ENCODE measurements around the gene LRMDA.

The LRMDA gene

DNA sequence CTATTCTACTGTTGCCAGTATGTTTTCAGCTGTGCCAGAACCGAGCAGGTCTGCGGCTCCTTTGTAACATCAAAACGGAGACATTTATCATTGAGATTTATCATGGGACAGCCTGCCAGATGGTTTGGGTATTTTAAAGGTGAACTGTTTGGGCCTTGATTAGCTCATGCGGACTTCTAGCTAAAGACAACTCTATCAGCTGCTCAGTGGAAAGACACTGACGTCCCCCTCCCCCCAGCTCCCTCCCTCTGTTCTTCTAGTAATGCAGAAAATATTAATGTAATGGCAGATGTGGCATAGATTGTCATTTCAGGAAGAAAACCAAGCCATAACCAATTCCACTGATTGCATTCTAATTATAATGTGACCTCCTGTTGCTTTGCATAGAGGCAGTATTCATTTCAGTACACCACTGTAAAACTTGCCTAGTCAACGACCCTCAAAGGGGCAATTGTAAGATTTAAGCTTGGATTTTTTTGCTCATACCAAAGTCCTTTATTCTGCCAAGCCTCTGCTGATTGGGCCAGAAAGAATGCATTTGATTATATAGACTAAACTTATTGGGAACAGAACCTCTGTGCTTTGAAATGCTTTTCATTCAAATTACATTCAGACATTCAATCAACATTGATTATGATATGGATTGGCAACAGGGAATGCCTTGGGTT lies 966.8 kb downstream of the LRMDA start:
- no peak overlapping the region for H3K27ac ChIP-seq (ENCODE audit: low read depth, low read length)
- no peaks in the 10 kb centered on the region for H3K36me3 ChIP-seq (ENCODE audit: control insufficient read depth, insufficient read depth, low read length)
- no peaks in the 10 kb centered on the region for H3K27me3 ChIP-seq (ENCODE audit: control insufficient read depth, insufficient read depth, low read length)
- no peak overlapping the region for H3K9ac ChIP-seq (ENCODE audit: low read length)
- no peak overlapping the region for H3K4me3 ChIP-seq (ENCODE audit: low read depth, low read length)
- no peaks in the 10 kb centered on the region; the same call in 1 of the 2 replicates for H3K4me1 ChIP-seq (ENCODE audit: control insufficient read depth, insufficient read depth, low read length)
- 0 out of 2 replicates have a peak, but pooled peaks cover 2% of the 10 kb centered on the region for H3K9me3 ChIP-seq (ENCODE audit: control insufficient read depth, insufficient read depth, low read depth, low read length)

DNA sequence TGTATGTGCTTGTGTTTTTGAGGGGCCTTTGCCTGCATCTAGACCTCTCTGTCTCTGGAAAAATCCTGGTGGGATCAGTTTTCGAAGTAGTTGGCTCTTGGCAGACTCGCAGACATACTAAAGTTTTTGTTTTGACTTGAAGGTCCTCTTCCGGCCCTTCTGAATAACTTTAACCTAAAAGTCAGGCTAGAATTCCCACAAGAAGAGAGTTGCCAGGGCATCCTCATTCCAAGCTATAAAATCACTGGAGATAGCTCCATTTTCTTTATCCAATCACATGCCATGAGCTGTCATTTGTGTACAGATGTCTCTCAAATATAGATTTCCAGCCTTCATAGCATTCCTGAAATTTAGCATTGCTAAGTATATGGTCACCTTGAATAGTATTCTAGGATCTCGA lies 967.8 kb downstream of the LRMDA start:
- H3K36me3 ChIP-seq (ENCODE audit: control insufficient read depth, insufficient read depth, low read length), result no peaks in the 10 kb centered on the region
- no peak overlapping the region for H3K9ac ChIP-seq (ENCODE audit: low read length)
- H3K27me3 ChIP-seq (ENCODE audit: control insufficient read depth, insufficient read depth, low read length), result no peaks in the 10 kb centered on the region
- no peaks in the 10 kb centered on the region; the same call in 1 of the 2 replicates for H3K4me1 ChIP-seq (ENCODE audit: control insufficient read depth, insufficient read depth, low read length)
- no peak overlapping the region for H3K4me3 ChIP-seq (ENCODE audit: low read depth, low read length)
- 0 out of 2 replicates have a peak, but pooled peaks cover 2% of the 10 kb centered on the region for H3K9me3 ChIP-seq (ENCODE audit: control insufficient read depth, insufficient read depth, low read depth, low read length)
- no peak overlapping the region for H3K27ac ChIP-seq (ENCODE audit: low read depth, low read length)

DNA sequence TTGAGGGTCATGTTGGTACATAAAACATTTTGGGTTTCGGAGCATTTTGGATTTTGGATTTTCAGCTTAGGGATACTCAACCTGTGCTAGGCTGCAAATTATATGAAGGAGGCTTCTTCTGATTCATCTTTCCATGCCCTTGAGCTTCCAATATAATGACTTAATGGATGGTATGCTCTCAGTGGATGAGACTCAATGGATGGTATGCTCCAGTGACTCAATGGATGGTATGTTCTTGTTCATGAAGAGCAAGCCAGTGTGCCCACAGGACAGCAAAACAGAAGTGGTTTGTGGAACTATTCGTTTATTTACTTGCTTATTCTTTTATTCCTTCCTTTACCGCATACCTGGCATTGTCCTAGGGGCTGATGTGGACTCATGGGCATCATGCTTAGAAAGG lies 969.6 kb downstream of the LRMDA start:
- Histone ChIP-seq H3K9me3 (ENCODE audit: control insufficient read depth, insufficient read depth, low read depth, low read length) (peaks cover 10% of the 10 kb centered on the region; the same call in 1 of the 2 replicates), H3K4me3 (ENCODE audit: low read depth, low read length) (no peak overlapping the region), H3K4me1 (ENCODE audit: control insufficient read depth, insufficient read depth, low read length) (no peaks in the 10 kb centered on the region; the same call in 1 of the 2 replicates), H3K36me3 (ENCODE audit: control insufficient read depth, insufficient read depth, low read length) (no peaks in the 10 kb centered on the region), H3K27ac (ENCODE audit: low read depth, low read length) (no peak overlapping the region), H3K27me3 (ENCODE audit: control insufficient read depth, insufficient read depth, low read length) (no peaks in the 10 kb centered on the region), H3K9ac (ENCODE audit: low read length) (no peak overlapping the region)

DNA sequence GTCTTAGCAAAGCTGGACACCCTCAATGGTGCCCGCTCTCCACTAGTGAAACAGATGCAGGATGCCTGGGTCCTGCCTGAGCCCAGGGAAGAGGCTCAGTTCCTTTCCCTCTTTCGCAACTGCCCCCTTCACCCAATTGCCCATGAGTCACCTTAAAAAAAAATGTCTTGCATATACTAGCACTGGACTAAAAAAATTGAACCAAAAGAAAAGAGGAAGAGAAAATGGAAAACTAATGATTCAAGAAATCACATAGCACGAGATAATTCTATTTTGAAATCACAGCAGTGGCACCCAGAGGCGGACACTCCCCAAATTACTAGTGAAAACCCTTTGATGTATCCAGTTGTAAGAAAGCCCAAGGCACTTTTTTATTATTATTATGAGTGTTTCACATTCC lies 972.5 kb downstream of the LRMDA start:
- Histone ChIP-seq H3K9ac (ENCODE audit: low read length) (no peak overlapping the region), H3K9me3 (ENCODE audit: control insufficient read depth, insufficient read depth, low read depth, low read length) (peaks cover 10% of the 10 kb centered on the region; the same call in 1 of the 2 replicates), H3K4me3 (ENCODE audit: low read depth, low read length) (no peak overlapping the region), H3K27me3 (ENCODE audit: control insufficient read depth, insufficient read depth, low read length) (no peaks in the 10 kb centered on the region), H3K4me1 (ENCODE audit: control insufficient read depth, insufficient read depth, low read length) (no peaks in the 10 kb centered on the region), H3K27ac (ENCODE audit: low read depth, low read length) (no peak overlapping the region), H3K36me3 (ENCODE audit: control insufficient read depth, insufficient read depth, low read length) (no peaks in the 10 kb centered on the region)

DNA sequence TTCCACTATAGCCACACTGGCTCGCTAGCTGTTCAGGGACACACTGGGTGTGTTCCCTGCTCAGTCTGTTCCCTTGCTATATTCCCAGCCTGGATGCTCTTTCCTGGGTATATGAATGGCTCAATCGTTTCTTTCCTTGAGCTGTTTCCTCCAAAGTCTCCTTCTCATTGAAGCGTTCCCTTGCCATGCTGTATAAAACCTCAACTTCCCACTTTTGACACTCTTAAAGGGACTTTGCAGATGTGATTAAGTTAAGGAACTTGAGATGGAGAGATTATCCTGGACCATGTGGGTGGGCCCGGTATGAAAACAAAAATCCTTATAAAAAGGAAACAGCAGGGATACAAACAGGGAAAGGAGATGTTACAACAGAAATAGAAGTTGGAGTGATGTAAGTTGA lies 973.1 kb downstream of the LRMDA start:
- Histone ChIP-seq H3K9me3 (ENCODE audit: control insufficient read depth, insufficient read depth, low read depth, low read length) (peaks cover 10% of the 10 kb centered on the region; the same call in 1 of the 2 replicates), H3K36me3 (ENCODE audit: control insufficient read depth, insufficient read depth, low read length) (no peaks in the 10 kb centered on the region), H3K4me3 (ENCODE audit: low read depth, low read length) (no peak overlapping the region), H3K9ac (ENCODE audit: low read length) (no peak overlapping the region), H3K27ac (ENCODE audit: low read depth, low read length) (no peak overlapping the region), H3K27me3 (ENCODE audit: control insufficient read depth, insufficient read depth, low read length) (no peaks in the 10 kb centered on the region), H3K4me1 (ENCODE audit: control insufficient read depth, insufficient read depth, low read length) (no peaks in the 10 kb centered on the region)

DNA sequence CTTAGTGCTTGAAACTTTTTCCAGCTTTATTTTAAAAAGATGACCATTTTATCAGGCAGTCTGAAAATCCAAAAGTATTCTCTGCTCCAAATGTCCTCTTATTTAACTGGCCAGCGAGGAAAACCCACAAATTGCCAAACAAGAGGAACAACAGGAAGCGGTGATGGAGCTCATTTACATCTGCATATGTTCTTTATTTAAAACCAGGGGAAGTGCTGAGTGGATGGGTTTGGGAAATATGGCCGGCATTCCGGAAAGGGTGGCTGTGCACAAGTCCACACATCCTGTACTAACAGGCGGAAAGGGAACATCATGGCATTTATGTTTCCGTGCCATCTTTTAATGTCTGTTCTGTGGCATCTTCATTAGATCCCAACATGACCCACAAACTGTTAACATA lies 974.5 kb downstream of the LRMDA start:
- H3K4me1 ChIP-seq (ENCODE audit: control insufficient read depth, insufficient read depth, low read length), result no peaks in the 10 kb centered on the region
- H3K9me3 ChIP-seq (ENCODE audit: control insufficient read depth, insufficient read depth, low read depth, low read length), result peaks cover 8% of the 10 kb centered on the region; the same call in 1 of the 2 replicates
- H3K9ac ChIP-seq (ENCODE audit: low read length), result no peak overlapping the region
- H3K27ac ChIP-seq (ENCODE audit: low read depth, low read length), result no peak overlapping the region
- no peaks in the 10 kb centered on the region for H3K36me3 ChIP-seq (ENCODE audit: control insufficient read depth, insufficient read depth, low read length)
- no peaks in the 10 kb centered on the region for H3K27me3 ChIP-seq (ENCODE audit: control insufficient read depth, insufficient read depth, low read length)
- H3K4me3 ChIP-seq (ENCODE audit: low read depth, low read length), result no peak overlapping the region

DNA sequence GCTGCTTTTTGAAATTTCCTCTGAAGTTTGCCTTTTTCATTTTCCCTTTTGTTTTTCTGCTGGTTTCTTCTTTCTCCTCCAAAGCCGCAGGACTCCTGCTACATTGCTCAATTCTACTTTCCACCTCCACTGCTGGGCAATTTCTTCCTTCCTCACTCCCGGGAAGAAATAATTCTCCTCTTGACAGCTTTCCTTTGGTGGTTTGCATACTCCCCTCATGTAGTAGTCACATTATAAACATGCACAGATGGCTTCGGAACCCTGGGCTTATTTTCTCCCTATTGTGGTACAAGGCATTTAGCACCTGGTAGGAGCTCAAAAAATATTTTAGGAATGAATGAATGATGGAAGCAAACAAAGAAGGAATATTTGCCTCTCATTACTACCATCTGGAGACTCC lies 977.2 kb downstream of the LRMDA start:
- peaks cover 10% of the 10 kb centered on the region; the same call in 1 of the 2 replicates for H3K9me3 ChIP-seq (ENCODE audit: control insufficient read depth, insufficient read depth, low read depth, low read length)
- H3K27ac ChIP-seq (ENCODE audit: low read depth, low read length), result no peak overlapping the region
- H3K27me3 ChIP-seq (ENCODE audit: control insufficient read depth, insufficient read depth, low read length), result no peaks in the 10 kb centered on the region
- H3K4me3 ChIP-seq (ENCODE audit: low read depth, low read length), result no peak overlapping the region
- H3K9ac ChIP-seq (ENCODE audit: low read length), result no peak overlapping the region
- no peaks in the 10 kb centered on the region for H3K36me3 ChIP-seq (ENCODE audit: control insufficient read depth, insufficient read depth, low read length)
- no peaks in the 10 kb centered on the region for H3K4me1 ChIP-seq (ENCODE audit: control insufficient read depth, insufficient read depth, low read length)

DNA sequence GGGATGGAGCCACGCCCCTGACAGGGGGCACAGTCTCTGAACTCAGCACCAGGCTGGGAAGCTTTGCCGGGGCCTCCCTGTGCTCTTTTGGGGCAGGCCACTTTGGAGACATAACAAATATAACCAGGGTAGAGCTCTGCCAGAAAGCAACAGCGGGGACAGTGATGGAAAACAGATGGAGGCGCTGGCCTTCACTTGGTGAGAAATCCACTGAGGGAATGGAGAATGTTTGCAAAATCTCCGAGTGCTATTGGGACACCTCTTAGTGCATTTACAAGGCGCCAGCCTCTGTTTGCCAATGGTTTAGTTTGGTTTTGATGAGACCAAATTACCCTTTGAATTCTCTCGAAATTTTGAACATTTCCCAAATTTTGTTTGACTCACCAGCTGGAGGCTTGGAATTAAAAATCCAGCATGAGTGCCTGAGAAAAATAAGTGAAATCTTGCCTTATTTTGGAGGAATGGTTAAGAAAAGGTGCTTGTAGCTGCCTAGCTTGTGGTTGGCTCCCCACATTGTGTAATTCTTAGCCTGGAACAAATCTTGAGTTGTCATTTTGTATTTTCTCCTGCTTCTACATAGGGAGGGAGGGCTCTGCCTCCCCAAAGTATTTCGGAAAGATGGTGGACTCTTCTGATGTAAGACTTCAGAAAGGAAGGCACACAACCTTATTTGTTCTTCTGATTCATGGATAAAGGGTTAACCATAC lies 980.5 kb downstream of the LRMDA start:
- no peaks in the 10 kb centered on the region for H3K27me3 ChIP-seq (ENCODE audit: control insufficient read depth, insufficient read depth, low read length)
- H3K27ac ChIP-seq (ENCODE audit: low read depth, low read length), result no peak overlapping the region
- no peak overlapping the region for H3K9ac ChIP-seq (ENCODE audit: low read length)
- no peaks in the 10 kb centered on the region for H3K4me1 ChIP-seq (ENCODE audit: control insufficient read depth, insufficient read depth, low read length)
- H3K9me3 ChIP-seq (ENCODE audit: control insufficient read depth, insufficient read depth, low read depth, low read length), result 0 out of 2 replicates have a peak, but pooled peaks cover 3% of the 10 kb centered on the region
- H3K36me3 ChIP-seq (ENCODE audit: control insufficient read depth, insufficient read depth, low read length), result no peaks in the 10 kb centered on the region
- H3K4me3 ChIP-seq (ENCODE audit: low read depth, low read length), result no peak overlapping the region

DNA sequence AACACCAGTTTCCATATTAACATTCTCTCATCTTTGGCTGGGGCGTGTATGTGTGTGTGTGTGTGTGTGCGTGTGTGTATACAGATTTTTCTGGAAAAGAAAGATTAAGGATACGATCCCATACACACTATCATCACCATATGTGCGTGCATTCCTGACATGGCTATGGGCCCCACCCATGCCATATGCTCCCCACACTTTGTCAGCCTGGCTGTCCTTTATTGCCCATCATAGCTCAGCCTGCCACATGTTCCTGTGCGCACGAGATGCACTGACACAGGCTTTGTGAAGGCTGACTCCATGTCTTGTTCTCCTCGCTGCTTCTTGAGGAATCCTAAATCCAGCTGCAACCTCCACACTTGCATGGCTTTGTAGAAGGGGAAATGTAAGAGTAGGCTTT lies 984.1 kb downstream of the LRMDA start:
- Histone ChIP-seq H3K4me1 (ENCODE audit: control insufficient read depth, insufficient read depth, low read length) (no peaks in the 10 kb centered on the region), H3K27me3 (ENCODE audit: control insufficient read depth, insufficient read depth, low read length) (no peaks in the 10 kb centered on the region), H3K4me3 (ENCODE audit: low read depth, low read length) (no peak overlapping the region), H3K9me3 (ENCODE audit: control insufficient read depth, insufficient read depth, low read depth, low read length) (0 out of 2 replicates have a peak, but pooled peaks cover 3% of the 10 kb centered on the region), H3K36me3 (ENCODE audit: control insufficient read depth, insufficient read depth, low read length) (no peaks in the 10 kb centered on the region), H3K27ac (ENCODE audit: low read depth, low read length) (no peak overlapping the region), H3K9ac (ENCODE audit: low read length) (no peak overlapping the region)

DNA sequence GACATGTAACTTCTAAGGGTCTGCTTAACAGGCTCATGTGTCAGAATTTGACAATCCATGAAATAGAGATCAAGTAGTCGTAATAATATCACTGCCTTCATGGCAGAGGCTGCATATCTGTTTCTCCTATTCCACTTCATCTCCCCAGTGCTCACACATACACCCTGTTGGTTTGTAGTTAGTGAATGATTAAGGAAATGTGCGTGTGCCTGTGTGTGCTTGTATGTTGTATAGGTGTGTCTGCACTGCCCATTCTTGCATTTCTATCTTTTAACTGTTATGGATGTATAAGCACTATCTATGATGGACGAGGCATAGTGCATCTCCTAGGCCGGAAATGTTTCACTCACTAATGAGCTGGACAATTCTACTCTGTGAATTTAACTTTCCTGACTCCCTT lies 985.2 kb downstream of the LRMDA start:
- H3K4me3 ChIP-seq (ENCODE audit: low read depth, low read length), result no peak overlapping the region
- no peak overlapping the region for H3K27ac ChIP-seq (ENCODE audit: low read depth, low read length)
- 0 out of 2 replicates have a peak, but pooled peaks cover 3% of the 10 kb centered on the region for H3K9me3 ChIP-seq (ENCODE audit: control insufficient read depth, insufficient read depth, low read depth, low read length)
- H3K36me3 ChIP-seq (ENCODE audit: control insufficient read depth, insufficient read depth, low read length), result no peaks in the 10 kb centered on the region
- no peaks in the 10 kb centered on the region for H3K4me1 ChIP-seq (ENCODE audit: control insufficient read depth, insufficient read depth, low read length)
- H3K27me3 ChIP-seq (ENCODE audit: control insufficient read depth, insufficient read depth, low read length), result no peaks in the 10 kb centered on the region
- H3K9ac ChIP-seq (ENCODE audit: low read length), result no peak overlapping the region

DNA sequence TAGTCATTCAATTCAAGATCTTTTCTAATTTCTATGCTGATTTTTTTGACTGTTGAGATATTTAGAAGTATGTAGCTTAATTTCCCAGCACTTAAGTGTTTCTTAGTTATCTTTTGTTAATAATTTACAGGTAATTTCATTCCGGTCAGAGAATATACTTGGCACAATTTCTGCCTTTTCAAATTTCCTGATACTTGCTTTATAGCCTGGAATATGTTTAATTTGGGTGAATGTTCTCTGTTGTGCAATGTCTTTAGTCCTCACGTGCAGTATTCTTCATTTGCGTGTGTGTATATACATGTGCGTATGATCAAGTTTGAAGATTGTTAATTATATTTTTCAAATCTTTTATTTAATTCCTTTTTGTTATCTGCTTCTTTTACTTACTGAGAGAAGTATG lies 989.3 kb downstream of the LRMDA start:
- Histone ChIP-seq H3K27ac (ENCODE audit: low read depth, low read length) (no peak overlapping the region), H3K36me3 (ENCODE audit: control insufficient read depth, insufficient read depth, low read length) (no peaks in the 10 kb centered on the region), H3K9me3 (ENCODE audit: control insufficient read depth, insufficient read depth, low read depth, low read length) (no peaks in the 10 kb centered on the region), H3K9ac (ENCODE audit: low read length) (no peak overlapping the region), H3K4me1 (ENCODE audit: control insufficient read depth, insufficient read depth, low read length) (no peaks in the 10 kb centered on the region), H3K27me3 (ENCODE audit: control insufficient read depth, insufficient read depth, low read length) (no peaks in the 10 kb centered on the region), H3K4me3 (ENCODE audit: low read depth, low read length) (no peak overlapping the region)

All from HUES6 (cell line).